GM19238 (cell line): ENCODE measurements around the gene SRCIN1.

Experiments
- DNase-seq: peaks from one replicate; pipeline ENCODE4 v3.0.0; 2011; ENCODE audit warnings: low spot score; ENCODE audit not compliant: insufficient read length

SRCIN1 gene

GRCh38 chr17:38601539-38602351, 4.0 kb downstream of the SRCIN1 start:
- DNase-seq = no peak

DNA sequence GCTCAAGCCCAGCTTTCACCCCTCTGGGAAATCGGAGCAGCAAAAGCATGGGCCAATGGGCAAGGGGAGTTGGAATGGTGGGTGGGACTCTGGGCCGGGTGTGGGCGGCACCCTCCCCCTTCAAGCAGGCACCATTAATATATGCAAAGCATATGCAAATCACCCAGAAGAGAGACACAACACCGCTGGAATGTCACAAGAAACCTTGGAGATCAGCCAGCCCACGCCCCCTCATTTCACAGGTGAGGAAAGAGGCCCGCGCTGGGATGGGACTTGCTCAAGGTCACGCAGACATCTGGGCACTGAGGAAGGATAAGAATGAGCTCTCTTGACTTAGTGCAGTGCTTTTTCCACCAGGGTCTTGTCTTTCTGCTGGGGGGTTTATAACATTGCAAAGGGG, 4.8 kb downstream of the SRCIN1 start:
- no peak for DNase-seq

GRCh38 chr17:38600416-38600815, 5.3 kb downstream of the SRCIN1 start:
- DNase-seq = no peak

GRCh38 chr17:38599398-38599856, 6.3 kb downstream of the SRCIN1 start:
- no peak for DNase-seq

- DNase-seq = no peak
Observed at GRCh38 chr17:38598995-38599394, 6.8 kb downstream of the SRCIN1 start.

DNA sequence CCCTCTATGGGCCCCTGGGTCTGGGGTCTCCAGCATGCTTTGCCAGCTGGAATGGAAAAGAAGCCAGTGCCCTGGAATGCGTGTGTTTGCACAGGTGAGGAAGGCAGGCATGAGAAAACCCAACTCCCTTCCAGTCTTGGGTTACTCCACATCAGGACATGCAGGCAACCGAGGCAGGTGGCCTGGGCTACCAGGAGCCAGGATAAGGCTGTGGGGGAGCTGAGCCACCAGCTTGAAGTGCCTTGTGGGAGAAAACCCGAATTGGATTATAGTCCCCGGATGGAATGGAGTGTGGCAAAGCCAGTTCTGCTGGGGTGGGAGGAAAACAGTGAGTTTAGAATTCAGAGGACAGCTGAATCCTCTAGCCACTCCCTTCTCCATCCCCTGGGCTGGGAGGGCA, 7.2 kb downstream of the SRCIN1 start:
- DNase-seq = peak; percentile 54

DNA sequence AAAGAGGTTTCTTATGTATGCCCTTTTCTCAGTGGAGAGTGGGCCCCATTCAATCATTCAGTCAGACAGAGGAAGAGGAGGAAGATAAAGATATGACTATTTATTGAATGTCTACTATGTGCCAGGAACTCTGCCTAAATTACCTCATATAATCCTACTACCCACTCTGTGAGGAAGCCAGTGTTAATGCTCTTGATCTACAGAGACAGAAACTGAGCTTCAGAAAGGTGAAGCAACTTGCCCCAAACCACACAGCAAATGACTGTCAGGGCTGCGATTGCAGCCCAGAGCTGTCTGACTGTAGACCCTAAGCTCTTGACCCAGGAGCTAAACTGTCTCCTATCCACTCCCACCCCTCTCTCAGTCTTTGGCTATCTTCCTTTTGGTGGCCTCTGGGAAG, 8.4 kb downstream of the SRCIN1 start:
- no peak for DNase-seq

- DNase-seq = no peak
Observed at GRCh38 chr17:38596651-38597050, 9.1 kb downstream of the SRCIN1 start.

- no peak for DNase-seq
Observed at GRCh38 chr17:38595892-38596291, 9.9 kb downstream of the SRCIN1 start.

DNA sequence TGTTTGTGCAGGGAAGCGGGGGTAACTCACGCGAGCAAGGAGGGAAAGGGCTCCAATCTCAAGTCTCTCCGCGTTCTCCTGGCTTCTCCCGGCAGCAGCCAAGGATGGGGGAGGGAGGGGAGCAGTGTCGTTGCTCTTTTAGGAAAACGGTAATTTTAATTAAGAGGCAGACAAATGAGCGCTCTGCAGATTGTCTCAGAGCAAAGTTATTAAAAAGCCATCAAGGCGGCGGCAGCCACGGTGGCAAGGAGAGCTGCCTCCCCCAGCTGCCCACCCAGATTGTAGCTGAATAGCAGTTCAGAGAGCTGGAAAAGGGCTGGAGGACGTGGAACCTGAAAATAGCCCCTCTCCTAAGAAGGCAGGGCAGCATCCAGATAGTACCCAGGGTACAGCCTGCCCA, 11.6 kb downstream of the SRCIN1 start:
- no peak for DNase-seq

GRCh38 chr17:38592487-38592886, 13.3 kb downstream of the SRCIN1 start:
- no peak for DNase-seq

GRCh38 chr17:38591759-38592241, 14.0 kb downstream of the SRCIN1 start:
- DNase-seq = no peak

DNA sequence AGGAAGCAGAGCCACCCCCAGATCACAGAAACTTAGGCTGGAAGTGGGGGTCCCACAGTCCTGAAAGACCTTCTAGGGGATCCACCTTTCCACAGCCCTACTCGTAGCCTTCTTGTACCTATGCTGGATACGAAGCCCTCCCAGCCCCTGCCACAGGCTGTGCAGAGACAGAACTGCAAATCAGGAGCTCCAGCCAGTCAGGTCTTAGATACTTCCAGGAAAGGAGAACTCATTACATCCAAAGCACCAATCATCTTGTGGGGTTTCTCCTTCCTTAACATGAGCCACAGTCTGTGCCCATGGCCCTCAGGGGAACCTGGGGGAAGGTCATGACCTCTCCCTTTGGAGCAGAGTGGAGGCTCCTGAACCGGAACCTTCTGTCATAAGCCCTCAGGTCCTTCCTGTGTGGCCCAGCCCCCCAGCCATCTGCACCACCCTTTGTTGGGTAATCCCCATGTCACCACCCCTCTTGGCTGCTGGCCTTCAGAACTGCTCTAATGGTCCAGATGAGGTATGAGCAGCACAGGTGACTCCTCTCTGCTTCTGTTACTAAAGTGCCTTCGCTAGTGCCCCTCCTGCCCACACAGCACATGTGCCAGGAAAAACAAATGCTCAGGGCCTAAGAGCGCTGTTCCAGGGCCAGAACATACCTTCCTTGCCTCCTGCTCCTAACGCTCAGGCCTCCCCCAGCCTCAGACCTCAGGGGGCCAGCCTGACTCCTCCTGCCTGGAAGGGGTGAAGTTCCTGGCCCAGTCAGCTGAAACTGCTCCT, 14.6 kb downstream of the SRCIN1 start:
- no peak for DNase-seq

DNA sequence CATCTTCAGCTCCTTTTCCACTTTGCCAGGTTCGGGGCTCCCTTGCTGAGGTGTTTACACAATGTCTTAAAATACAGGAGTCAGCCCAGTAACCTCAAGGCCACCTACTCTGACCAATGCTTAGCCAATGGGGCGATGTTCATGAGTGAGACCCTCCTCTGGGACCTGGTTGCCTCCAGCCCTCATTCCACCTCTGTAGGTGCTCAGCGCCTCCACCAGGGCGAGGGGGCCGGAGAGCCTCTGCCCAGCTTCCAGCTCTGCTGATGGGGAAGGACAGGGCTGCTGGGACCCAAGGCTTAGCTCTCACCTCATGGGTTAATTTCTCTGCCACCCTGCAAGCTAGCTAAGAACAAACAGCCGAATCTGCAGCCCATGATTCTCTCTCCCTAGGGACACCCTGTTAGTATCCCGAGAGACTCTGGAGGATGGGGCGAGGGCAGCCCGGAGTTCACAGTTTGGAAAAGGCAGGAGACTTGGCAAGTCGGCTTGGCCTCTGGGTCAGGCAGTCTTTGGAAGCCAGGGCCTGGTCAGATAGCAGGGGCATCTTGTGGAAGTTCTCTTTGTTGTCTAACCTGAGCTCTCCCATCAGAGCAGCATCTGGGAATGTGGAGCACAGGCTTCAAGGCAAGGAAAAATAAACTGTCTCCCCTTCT, 16.2 kb downstream of the SRCIN1 start:
- no peak for DNase-seq

- no peak for DNase-seq
Observed at GRCh38 chr17:38588788-38589174, 17.0 kb downstream of the SRCIN1 start.

GRCh38 chr17:38587947-38588787, 17.6 kb downstream of the SRCIN1 start:
- DNase-seq = no peak

DNA sequence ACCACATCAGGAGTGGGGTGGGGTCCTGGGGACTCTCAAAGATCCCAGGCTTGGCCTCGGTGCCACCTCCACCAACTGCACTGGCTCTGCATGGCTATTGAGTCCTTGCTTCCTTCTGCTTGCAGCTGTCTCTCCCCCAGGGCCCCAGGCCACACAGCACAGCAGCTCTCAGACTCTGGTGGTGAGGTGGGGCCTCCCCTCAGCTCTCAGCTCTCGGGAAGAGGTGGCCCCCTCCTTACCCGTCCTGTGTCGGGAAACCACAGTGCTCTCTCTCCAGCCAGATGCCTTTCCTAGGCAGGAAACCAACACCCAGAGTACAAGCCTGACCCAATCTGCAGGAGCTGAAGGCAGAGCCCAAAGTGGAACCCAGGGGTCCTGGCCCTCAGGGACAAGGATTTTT, 18.5 kb downstream of the SRCIN1 start:
- DNase-seq = no peak

GRCh38 chr17:38586788-38587187, 19.0 kb downstream of the SRCIN1 start:
- no peak for DNase-seq

DNA sequence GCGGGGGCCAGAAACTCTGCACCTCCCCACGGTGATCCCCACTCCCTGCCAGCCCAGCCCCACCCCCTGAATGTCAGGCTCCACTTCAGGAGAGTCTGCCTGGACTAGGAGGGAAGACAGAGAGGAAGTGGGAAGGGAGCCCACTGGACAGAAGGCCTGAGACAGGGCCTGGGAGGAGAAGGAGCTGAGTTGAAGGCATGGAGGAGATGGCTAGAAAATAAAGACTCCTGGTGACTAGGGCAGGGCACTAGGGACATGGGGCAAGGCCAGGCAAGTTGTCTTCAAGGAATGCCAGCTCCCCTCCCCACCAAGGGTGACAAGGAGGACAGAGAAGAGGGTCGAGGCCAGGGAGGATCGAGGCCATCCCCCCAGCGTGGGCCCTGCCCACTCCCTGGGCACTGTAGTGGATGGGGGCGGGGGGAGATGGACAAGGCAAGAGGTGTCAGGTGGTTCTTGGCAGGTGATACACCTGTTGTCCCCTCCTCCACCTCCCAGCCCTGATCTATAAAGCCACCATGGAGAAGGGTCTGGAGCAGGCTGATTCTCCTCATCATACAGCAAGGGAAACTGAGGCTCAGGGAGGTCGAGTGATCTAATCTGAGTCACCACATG, 19.7 kb downstream of the SRCIN1 start:
- DNase-seq = no peak

GRCh38 chr17:38585056-38585917, 20.5 kb downstream of the SRCIN1 start:
- no peak for DNase-seq
